ENCODE measurements around the gene CAMKMT.

Gene CAMKMT

GRCh38 chr2:44778671-44779476 lies 417.1 kb downstream of the CAMKMT start:
- DNase-seq, result no peak

DNA sequence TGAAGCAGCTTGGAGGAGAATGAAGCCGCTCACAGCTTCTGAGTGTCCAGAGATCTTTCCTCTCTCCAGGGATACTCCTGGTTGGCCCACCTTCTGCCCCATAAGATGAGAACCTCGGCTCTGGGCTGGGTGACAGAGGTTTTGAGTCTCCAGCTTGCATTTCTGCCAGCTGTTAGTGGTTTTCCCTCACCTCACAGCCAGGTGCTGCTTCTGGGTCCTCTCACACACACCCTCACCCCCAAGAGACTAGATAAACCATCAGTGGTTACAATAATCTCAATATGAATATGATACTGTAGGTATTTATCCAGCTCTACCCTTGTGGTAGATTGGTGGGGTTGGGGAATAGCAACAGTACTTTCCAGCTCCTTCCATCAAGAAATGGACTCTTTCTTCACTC lies 418.0 kb downstream of the CAMKMT start:
- DNase-seq, result no peak

DNA sequence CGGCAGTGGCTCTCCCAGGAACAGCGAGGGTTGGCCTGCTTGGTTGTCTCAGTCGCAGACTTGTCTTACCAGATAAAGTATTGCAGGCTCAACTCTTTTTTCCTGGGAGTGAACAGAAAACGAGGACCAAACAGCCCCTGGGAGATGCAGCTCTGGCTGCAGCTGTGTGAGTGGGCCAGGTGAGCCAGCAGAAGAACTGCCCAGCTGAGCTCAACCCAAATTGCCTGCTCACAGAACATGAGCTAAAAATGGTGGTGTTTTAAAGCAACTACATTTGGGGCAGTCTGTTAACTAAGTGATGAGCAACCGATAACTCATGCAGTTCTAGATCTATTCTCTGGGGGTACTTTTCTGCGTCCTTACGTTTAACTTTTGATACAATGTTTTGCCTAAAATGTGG lies 418.7 kb downstream of the CAMKMT start:
- no peak for DNase-seq

DNA sequence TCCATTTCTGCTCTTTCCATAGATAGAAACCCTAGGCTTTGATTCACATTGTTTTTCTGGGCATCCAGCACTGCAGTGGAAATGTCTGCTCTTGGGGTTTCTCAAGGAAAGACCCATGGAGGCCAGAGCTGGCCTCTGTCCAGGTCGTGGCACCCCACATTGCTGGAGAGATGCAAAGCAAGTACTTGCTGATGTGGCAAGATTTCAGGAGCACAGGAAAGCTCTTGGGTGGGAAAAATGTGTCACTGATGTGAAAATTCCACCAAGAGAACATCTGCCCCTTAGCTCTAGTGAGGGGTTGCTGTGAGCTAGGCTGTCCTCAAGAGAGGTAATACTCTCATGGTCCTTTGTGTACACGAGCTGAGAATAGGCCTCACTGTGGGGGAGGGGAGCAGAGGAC lies 423.7 kb downstream of the CAMKMT start:
- DNase-seq, result no peak

DNA sequence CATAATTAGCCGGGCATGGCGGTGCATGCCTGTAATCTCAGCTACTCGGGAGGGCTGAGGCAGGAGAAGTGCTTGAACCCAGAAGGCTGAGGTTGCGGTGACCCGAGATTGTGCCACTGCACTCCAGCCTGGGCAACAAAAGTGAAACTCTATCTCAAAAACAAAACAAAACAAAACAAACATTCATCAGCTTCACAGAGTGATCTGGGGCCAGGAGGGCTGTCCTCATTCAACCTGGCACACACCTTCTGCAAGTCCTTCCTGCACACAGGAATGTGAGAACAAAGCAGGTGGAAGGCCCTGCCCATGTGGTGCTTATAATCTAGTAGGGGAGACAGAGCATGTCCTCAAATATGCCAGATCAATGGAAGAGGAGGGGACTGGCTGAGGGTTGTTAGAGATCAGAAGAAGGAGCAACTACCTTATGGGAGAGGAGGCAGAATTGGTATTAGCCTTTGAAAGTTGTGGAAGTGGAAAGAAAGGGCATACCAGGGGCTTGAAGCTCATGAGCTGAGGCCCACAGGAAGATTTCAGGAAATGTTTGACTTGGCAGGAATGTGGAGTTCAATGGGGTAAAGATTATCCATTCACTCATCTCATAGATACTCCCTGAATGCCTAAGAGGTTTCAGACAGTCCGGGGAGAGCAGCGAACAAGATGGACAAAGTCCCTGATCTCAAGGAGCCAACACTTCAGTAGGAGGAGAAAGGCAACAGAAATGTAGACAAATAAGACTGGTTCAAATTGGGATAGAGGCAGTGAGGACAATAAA lies 424.5 kb downstream of the CAMKMT start:
- DNase-seq, result no peak

- no peak for DNase-seq
These were observed 425.1 kb downstream of the CAMKMT start for GRCh38 chr2:44786817-44787214.

- DNase-seq, result no peak
These were observed 425.9 kb downstream of the CAMKMT start for GRCh38 chr2:44787663-44788062.

DNA sequence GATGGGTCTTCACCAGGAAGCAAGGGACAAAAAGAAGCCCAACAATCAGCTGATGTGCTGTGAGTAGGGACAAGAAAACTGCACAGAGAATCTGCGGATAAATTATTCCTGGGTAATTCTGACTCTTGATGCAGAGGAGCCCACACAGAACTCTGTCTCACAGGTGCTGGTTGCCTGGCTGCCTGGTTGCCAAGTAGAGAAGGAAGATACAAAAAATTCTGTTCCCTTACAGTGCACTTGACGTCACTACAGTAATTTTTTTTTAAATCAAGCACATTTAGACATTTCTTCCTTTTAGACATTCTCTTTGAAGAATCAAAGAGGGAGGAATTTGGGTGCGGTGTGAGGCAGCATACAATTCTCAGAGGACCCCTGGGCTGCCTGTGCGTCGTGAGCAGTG lies 427.7 kb downstream of the CAMKMT start:
- DNase-seq, result no peak

GRCh38 chr2:44789971-44790721 lies 428.4 kb downstream of the CAMKMT start:
- no peak for DNase-seq

GRCh38 chr2:44793322-44793870 lies 431.6 kb downstream of the CAMKMT start:
- DNase-seq, result no peak

GRCh38 chr2:44796771-44797170 lies 435.0 kb downstream of the CAMKMT start:
- no peak for DNase-seq

DNA sequence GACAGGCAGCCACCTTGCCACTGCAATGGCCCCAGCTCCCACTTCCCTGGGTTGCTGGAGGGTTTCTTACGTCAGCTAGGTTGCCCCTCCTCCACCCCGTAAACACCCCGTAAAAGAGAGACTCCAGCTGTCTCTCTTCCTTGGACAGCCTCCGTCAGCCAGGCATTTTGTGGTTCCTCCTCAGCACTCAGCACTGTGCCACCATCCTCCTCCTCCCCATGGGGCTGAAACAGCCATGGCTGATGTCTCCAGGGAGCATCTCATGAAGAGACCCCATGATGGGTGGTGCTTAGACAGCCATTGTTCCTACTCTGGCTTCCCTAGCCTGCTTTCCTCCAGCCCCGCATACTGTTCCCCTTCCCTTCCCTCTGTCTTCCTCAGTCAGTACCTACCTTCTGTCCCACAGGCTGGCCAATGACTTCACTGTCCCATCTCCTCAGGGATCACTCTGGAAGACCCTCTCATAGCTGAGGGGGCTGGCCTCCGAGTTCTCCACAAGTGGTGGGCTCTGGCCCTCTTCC lies 436.5 kb downstream of the CAMKMT start:
- no peak for DNase-seq

DNA sequence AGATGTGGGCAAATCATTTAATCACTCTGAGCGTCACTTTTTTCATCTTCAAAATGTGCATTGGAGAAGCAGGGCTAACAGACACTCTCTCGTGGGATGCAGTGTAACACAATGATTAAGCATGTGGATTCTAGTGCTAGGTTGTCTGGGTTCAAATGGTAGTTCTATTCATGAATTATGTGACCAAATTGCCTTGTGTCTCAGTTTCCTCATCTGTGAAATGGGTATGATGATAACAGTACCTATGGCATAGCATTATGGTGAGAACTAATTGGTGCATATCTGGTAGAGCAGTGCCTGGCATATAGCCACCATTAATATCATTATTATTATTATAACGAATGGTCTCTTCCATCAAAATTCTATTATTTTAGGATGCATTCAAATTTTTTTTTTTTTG lies 437.4 kb downstream of the CAMKMT start:
- DNase-seq, result no peak

- no peak for DNase-seq
These were observed 438.0 kb downstream of the CAMKMT start for GRCh38 chr2:44799754-44800153.

GRCh38 chr2:44801289-44801840 lies 439.6 kb downstream of the CAMKMT start:
- DNase-seq, result no peak

DNA sequence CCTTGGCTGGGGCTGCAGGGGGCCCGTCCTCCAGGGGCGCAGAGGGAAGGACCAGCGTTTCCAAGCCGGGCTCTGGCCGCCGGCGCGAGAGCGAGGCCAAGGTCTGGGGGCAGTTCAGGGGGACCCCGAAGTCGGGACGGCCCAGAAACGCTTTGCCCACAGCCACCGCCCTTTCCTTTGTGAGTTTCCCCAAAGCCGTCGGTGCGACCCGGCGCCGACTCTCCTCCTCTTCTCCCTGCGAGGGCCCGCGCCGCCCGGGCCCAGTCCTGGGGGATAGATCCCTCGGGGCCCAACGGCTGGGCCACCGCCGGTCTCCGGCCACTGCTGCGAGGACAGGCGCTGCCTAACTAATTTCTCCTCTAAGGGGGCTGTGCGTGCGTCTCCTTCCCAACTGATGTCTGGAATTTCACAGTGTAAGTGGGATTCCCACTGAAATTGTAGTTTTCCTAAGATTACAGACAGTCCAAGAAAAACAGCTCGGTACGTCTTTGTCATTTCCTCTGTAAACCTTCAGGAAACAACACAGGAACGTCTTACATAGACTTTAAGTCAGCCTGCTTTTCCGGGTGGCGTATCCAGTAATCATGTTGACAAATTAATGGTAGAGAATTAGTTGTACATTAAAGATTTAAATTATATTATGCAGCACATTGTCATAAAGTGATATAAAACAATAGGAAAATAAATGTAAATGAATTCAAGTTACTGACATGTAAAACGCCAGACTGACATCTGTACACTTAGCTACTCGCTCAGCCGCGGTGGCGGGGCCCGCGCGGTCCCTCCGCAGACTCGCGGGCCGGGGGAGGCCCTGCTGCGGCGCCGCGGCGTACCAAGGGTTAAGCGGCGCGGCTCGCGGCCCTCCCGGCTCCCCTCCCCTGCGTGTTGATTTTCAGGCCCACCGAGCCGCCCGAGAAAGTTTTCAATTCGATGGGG lies 440.4 kb downstream of the CAMKMT start:
- no peak for DNase-seq

DNA sequence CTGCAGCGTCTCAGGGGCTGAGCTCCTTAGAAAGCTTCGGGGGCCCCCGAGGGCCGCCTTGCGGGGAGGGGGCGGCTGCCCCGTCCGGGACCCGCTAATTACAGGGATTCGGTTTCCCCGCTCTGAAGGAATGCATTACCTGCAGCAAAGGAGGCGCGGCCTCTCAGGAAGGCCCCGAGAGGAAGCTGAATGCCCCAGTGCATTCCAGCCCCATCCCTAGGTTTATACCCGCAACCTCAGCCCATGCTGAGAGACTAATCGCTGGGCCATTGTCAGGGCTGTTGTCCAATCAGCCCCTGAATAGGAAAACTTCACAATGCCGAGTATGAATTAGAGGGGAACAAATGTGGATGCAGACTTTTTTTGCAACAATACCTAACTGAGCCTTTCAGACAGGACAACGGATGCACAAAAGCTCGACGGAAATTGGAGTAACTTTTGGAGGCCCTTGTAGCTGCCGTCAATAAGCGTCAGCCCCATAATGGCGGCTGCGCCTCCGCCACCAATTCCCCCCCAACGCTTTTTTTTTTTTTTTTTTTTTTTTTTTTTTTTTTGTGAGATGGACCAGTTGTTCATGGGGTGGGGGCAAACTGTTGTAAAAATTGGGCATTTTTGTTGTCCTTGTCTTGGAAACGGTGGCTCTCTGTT lies 441.2 kb downstream of the CAMKMT start:
- DNase-seq, result no peak

- DNase-seq, result no peak
These were observed 442.9 kb downstream of the CAMKMT start for GRCh38 chr2:44804406-44805265.

DNA sequence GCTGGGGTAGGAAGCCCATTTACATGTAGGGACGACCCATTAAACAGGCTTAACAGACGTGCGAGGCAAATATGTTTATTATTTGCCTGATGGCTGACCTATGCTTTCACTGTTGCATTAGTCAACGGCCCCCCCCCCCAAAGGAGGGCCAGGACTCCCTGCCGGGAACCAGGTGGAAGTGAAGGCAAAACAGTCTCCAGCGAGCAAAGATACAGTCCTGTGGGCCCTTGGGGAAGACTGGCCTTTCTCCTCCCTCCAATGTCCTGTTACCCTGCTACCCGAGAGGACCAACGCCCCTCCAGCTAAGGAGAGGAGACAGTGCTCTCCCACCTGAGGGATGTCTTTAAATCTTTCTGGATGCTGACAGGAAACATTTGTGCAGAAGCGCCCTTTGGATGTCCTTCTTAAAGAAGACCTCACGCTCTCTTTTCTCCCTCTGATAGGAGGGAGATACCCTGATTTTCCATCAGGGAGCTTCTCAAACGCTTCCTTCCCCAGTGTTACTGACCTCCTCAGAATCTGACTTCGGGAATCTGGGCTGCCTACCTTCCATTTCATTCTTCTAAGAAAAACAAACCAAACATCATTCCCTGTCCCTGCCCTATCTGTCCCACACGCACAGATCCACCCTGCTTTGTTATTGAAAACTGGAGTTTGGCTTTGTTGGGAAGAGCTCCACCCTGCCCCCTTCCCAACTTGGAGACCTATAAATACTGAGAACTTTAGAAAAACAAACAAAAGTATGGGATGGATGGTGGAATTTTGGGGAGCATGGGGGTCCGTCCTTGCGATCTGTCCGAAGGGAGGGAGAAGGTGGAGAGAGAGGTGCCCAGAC lies 443.9 kb downstream of the CAMKMT start:
- DNase-seq, result no peak
